GM06990 (cell line): ENCODE measurements around the gene OR6Q1.

Experiments used
- DNase-seq: peaks from one replicate; pipeline ENCODE4 v3.0.0-alpha.2; 2011; ENCODE audit not compliant: insufficient read length; ENCODE audit errors: extremely low read depth
- H3K27me3 ChIP-seq: replicated peaks from 2 replicates; pipeline ENCODE4 v1.6.0; 2011; ENCODE audit warnings: low read length; ENCODE audit not compliant: control insufficient read depth, insufficient read depth
- H3K36me3 ChIP-seq: 2 replicates; pipeline ENCODE4 v1.5.1; 2011; ENCODE audit warnings: low read length; ENCODE audit not compliant: control insufficient read depth, insufficient read depth
- H3K4me3 ChIP-seq: replicated peaks from 2 replicates; pipeline ENCODE4 v1.5.1; 2011; ENCODE audit warnings: low read depth, mild to moderate bottlenecking, control low read depth, low read length
- CTCF ChIP-seq: IDR thresholded peaks from 2 replicates; pipeline ENCODE4 v1.5.1; 2011; ENCODE audit warnings: low read length, control low read depth, mild to moderate bottlenecking, inconsistent platforms; ENCODE audit not compliant: insufficient read depth, poor library complexity, severe bottlenecking

Gene OR6Q1

GRCh38 chr11:58058276-58059006 is 27.7 kb downstream of the OR6Q1 start:
- Histone ChIP-seq H3K27me3 (no peaks in the 10 kb centered on the region), H3K4me3 (no peak overlapping the region), H3K36me3 (no peaks in the 10 kb centered on the region)
- no peak for TF ChIP-seq CTCF
- no peak for DNase-seq

- H3K4me3 ChIP-seq: no peak overlapping the region
- H3K27me3 ChIP-seq: no peaks in the 10 kb centered on the region
- H3K36me3 ChIP-seq: no peaks in the 10 kb centered on the region
- no peak for TF ChIP-seq CTCF
- DNase-seq: no peak
These were observed 28.2 kb downstream of the OR6Q1 start for GRCh38 chr11:58059007-58059350.

- Histone ChIP-seq H3K36me3 (no peaks in the 10 kb centered on the region), H3K27me3 (no peaks in the 10 kb centered on the region), H3K4me3 (no peak overlapping the region)
- DNase-seq: no peak
- no peak for TF ChIP-seq CTCF
These were observed 29.8 kb downstream of the OR6Q1 start for GRCh38 chr11:58060535-58060934.

- Histone ChIP-seq H3K27me3 (no peaks in the 10 kb centered on the region), H3K36me3 (no peaks in the 10 kb centered on the region), H3K4me3 (no peak overlapping the region)
- no peak for DNase-seq
- TF ChIP-seq CTCF: no peak
These were observed 30.4 kb downstream of the OR6Q1 start for GRCh38 chr11:58060939-58061672.

GRCh38 chr11:58061813-58062212 is 31.1 kb downstream of the OR6Q1 start:
- H3K27me3 ChIP-seq: no peaks in the 10 kb centered on the region
- no peak for TF ChIP-seq CTCF
- H3K4me3 ChIP-seq: no peak overlapping the region
- DNase-seq: no peak
- H3K36me3 ChIP-seq: no peaks in the 10 kb centered on the region
